SU-DHL-6 (cell line): ENCODE data around the gene UCP2.

Experiments
- EZH2phosphoT487 ChIP-seq: fragments of 200-600 bp; sonication (generic), shearing (Covaris generic); conservative IDR thresholded peaks from 2 replicates; pipeline ENCODE4 v1.6.1; 2018; ENCODE audit warnings: mild to moderate bottlenecking, antibody characterized with exemption, low read length, moderate library complexity, mixed read lengths
- TF ChIP-seq, protein P1 (sequence below): fragments of 200-600 bp; sonication (generic); IDR thresholded peaks from one replicate; pipeline ENCODE4 v1.5.1; 2017; ENCODE audit warnings: antibody characterized with exemption, mild to moderate bottlenecking, low read length, moderate library complexity; ENCODE audit not compliant: insufficient read depth, poor library complexity, severe bottlenecking

DNA sequence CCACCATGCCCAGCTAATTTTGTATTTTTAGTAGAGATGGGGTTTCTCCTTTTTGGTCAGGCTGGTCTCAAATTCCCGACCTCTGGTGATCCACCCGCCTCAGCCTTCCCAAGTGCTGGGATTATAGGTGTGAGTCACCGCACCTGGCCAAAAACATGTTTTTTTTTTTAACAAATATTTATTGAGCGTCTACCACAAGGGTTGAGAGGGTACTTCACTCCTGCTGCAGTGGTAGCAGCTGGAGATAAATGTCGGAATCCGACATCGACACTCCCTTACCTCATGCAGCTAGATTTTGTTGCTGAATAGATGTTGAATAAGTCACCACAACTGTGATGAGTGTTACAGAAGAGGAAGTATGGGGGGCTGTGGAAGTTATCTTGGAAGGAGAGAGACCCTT, 30.8 kb downstream of the UCP2 start:
- TF ChIP-seq, protein P1, sequence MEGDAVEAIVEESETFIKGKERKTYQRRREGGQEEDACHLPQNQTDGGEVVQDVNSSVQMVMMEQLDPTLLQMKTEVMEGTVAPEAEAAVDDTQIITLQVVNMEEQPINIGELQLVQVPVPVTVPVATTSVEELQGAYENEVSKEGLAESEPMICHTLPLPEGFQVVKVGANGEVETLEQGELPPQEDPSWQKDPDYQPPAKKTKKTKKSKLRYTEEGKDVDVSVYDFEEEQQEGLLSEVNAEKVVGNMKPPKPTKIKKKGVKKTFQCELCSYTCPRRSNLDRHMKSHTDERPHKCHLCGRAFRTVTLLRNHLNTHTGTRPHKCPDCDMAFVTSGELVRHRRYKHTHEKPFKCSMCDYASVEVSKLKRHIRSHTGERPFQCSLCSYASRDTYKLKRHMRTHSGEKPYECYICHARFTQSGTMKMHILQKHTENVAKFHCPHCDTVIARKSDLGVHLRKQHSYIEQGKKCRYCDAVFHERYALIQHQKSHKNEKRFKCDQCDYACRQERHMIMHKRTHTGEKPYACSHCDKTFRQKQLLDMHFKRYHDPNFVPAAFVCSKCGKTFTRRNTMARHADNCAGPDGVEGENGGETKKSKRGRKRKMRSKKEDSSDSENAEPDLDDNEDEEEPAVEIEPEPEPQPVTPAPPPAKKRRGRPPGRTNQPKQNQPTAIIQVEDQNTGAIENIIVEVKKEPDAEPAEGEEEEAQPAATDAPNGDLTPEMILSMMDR, result no peak
- no peak for TF ChIP-seq EZH2phosphoT487
